Spleen (tissue), 11 donors: Measurements from ENCODE around the gene TOP3B. TPM values are rescaled to one million over a fixed set of nuclear protein-coding genes. Genes with fewer than 3 reads are reported as not detected.

Source experiments
- DNase-seq: peaks from one replicate; pipeline ENCODE4 v3.0.0-alpha.2; 2020
- H3K27ac ChIP-seq, 8 donors: fragments of 200-600 bp; sonication (generic) in 7 of 8; 1 replicate in 4 of 8; 2 replicates in 4 of 8; pipeline versions ENCODE4 v1.5.0 to v1.8.0; 2016 to 2021; ENCODE audit warnings: inconsistent platforms in 4 of 8, mild to moderate bottlenecking in 4 of 8, moderate library complexity in 1 of 8
- H3K27me3 ChIP-seq, 7 donors: fragments of 200-600 bp; sonication (generic) in 6 of 7; replicated peaks in 1 of 7; 1 replicate in 4 of 7; 2 replicates in 3 of 7; pipeline versions ENCODE4 v1.5.0 to v1.8.0; 2016 to 2021; ENCODE audit warnings: inconsistent platforms in 3 of 7, mild to moderate bottlenecking in 1 of 7
- H3K36me3 ChIP-seq, 6 donors: fragments of 200-600 bp; sonication (generic) in 5 of 6; 1 replicate in 4 of 6; 2 replicates in 2 of 6; pipeline versions ENCODE4 v1.5.0 to v1.8.0; 2016 to 2021; ENCODE audit warnings: inconsistent platforms in 2 of 6
- H3K4me1 ChIP-seq, 6 donors: fragments of 200-600 bp; sonication (generic) in 5 of 6; 1 replicate in 3 of 6; 2 replicates in 3 of 6; pipeline versions ENCODE4 v1.5.0 to v1.8.0; 2016 to 2021; ENCODE audit warnings: inconsistent platforms in 3 of 6
- H3K4me3 ChIP-seq, 8 donors: fragments of 200-600 bp; sonication (generic) in 7 of 8; 1 replicate in 4 of 8; 2 replicates in 4 of 8; pipeline versions ENCODE4 v1.5.0 to v1.8.0; 2016 to 2021; ENCODE audit warnings: inconsistent platforms in 4 of 8, mild to moderate bottlenecking in 4 of 8, moderate library complexity in 2 of 8
- H3K9me3 ChIP-seq, 8 donors: fragments of 200-600 bp; sonication (generic) in 7 of 8; 1 replicate in 4 of 8; 2 replicates in 4 of 8; pipeline versions ENCODE4 v1.5.0 to v1.8.0; 2016 to 2021; ENCODE audit warnings: inconsistent platforms in 4 of 8
- CTCF ChIP-seq, 11 experiments: fragments of 200-600 bp in 7 of 11; fragments of 450-650 bp in 4 of 11; sonication (generic) in 4 of 11; IDR thresholded peaks in 8 of 11; conservative IDR thresholded peaks in 3 of 11; 1 replicate in 7 of 11; 2 replicates in 4 of 11; pipeline versions ENCODE4 v1.4.0 to v1.8.0; 2016 to 2021; ENCODE audit warnings: antibody characterized with exemption in 11 of 11, inconsistent platforms in 4 of 11, mild to moderate bottlenecking in 1 of 11
- POLR2A ChIP-seq, 3 donors: fragments of 450-650 bp; IDR thresholded peaks; one replicate each; pipeline ENCODE4 v1.5.1; 2017; ENCODE audit warnings: antibody characterized with exemption in 3 of 3, mild to moderate bottlenecking in 1 of 3
- POLR2AphosphoS5 ChIP-seq, 3 donors: sonication (generic); formaldehyde crosslinking; IDR thresholded peaks; one replicate each; pipeline ENCODE4 v1.5.1; 2017; ENCODE audit warnings: antibody characterized with exemption in 3 of 3
- WGBS, 5 donors: extraction: QIAGEN DNeasy Blood & Tissue Kit in 3 of 5; methylation state at CpG; one replicate each; pipeline versions ENCODE4 v1.1.5 to v1.1.7; 2013 to 2018; 5-methylcytosine and 5-hydroxymethylcytosine counted together
- intact Hi-C: fragments of 100-400 bp; cut with DNase I; formaldehyde crosslinking; loops from one replicate; pipeline ENCODE4 v1.15.0; 2023; ENCODE audit warnings: low total_unique reads
- polyA plus RNA-seq, 3 donors: library from polyadenylated mRNA; stranded (reverse); fragments of 200-250 nt; gene quantifications; one replicate each; pipeline ENCODE4 v1.2.1, GENCODE V29; 2013
- total RNA-seq, 7 donors: library from RNA; depleted of rRNA in 3 of 7; stranded (reverse); fragments of >200 nt in 3 of 7; fragmentation: NEBNext Ultra II Directional in 4 of 7; extraction: Animal tissue kit (Norgen Biotek cat#: 25700) in 4 of 7; gene quantifications; one replicate each; pipeline versions ENCODE4 v1.1.0 to v1.2.1, GENCODE V29; 2016 to 2021
- donor health status: healthy with polysubstance abuse.
- donor health status: DM: no; HTN: no; CAD: no; lungs with moderate emphysema.
- donor health status: DM: no; HTN: no; CAD: no.
- donor health status: Bipolar disorder and iron deficiency.
- donor health status: healthy.
- donor health status: DM: no; HTN: no; CAD: no.
- donor health status: DM: yes; HTN: yes; CAD: no.

TOP3B gene
- total and polyA plus RNA-seq, 10 donors = 12.6 to 66.4 (median 46.7) TPM

GRCh38 chr22:21949948-21950347 lies 32.6 kb downstream of the TOP3B start:
- Histone ChIP-seq H3K9me3 (no peaks in the 10 kb centered on the region), H3K27ac (peak overlapping the region; percentile 53 to 95 (median 88)), H3K4me3 (peak overlapping the region in 1 of 8 donors; percentile 84), H3K36me3 (peaks cover 0 to 15% (median 13%) of the 10 kb centered on the region in 6 donors), H3K4me1 (peaks cover 21 to 82% (median 68%) of the 10 kb centered on the region in 6 donors), H3K27me3 (no peaks in the 10 kb centered on the region)
- WGBS, 5 donors = 54 to 96% (median 76%) methylated on average over 1 of the region's 1 CpG
- intact Hi-C loops = loop anchor here (5.0 kb wide), 1 partner anchor 238 kb away; no protein-coding TSS in a partner anchor
- TF ChIP-seq CTCF (IDR thresholded peaks at IDR 0.05 in 8 of 11, conservative IDR thresholded peaks at IDR 0.05 in 3 of 11) (no peak), POLR2A (IDR thresholded peaks at IDR 0.05) (no peak), POLR2AphosphoS5 (IDR thresholded peaks at IDR 0.05) (no peak)
- peak; percentile 64 for DNase-seq

- Histone ChIP-seq H3K4me1 (peaks cover 21 to 86% (median 71%) of the 10 kb centered on the region in 6 donors), H3K27me3 (no peaks in the 10 kb centered on the region), H3K9me3 (no peaks in the 10 kb centered on the region), H3K36me3 (peaks cover 0 to 19% (median 17%) of the 10 kb centered on the region in 6 donors), H3K4me3 (peak overlapping the region in 1 of 8 donors; percentile 84), H3K27ac (peak overlapping the region; percentile 53 to 95 (median 88))
- peak in 1 of 3 donors; percentile 20 for TF ChIP-seq POLR2AphosphoS5 (IDR thresholded peaks at IDR 0.05)
- no peak for TF ChIP-seq CTCF (IDR thresholded peaks at IDR 0.05 in 8 of 11, conservative IDR thresholded peaks at IDR 0.05 in 3 of 11)
- WGBS, 5 donors = 68 to 93% (median 76%) methylated on average over 3 to 8 of the region's 8 CpGs
- DNase-seq = peak; percentile 74
- intact Hi-C loops = no loop called here
Measured at GRCh38 chr22:21949569-21949918, 33.0 kb downstream of the TOP3B start.

GRCh38 chr22:21948824-21949568 lies 33.6 kb downstream of the TOP3B start:
- Histone ChIP-seq H3K9me3 (no peaks in the 10 kb centered on the region), H3K4me3 (peak overlapping the region in 1 of 8 donors; percentile 84), H3K27me3 (no peaks in the 10 kb centered on the region), H3K27ac (peak overlapping the region; percentile 53 to 95 (median 88)), H3K36me3 (peaks cover 0 to 24% (median 20%) of the 10 kb centered on the region in 6 donors), H3K4me1 (peaks cover 21 to 91% (median 77%) of the 10 kb centered on the region in 6 donors)
- TF ChIP-seq POLR2A (IDR thresholded peaks at IDR 0.05) (no peak), POLR2AphosphoS5 (IDR thresholded peaks at IDR 0.05) (peak in 1 of 3 donors; percentile 62)
- 55 to 68% (median 57%) methylated on average over 6 to 7 of the region's 7 CpGs for WGBS, 5 donors
- DNase-seq = peak; percentile 64
- intact Hi-C loops = no loop called here

GRCh38 chr22:21948390-21948789 lies 34.2 kb downstream of the TOP3B start:
- H3K27ac ChIP-seq = peak overlapping the region in 5 of 8 donors; percentile 61 to 95 (median 94)
- no peak for TF ChIP-seq CTCF (IDR thresholded peaks at IDR 0.05 in 8 of 11, conservative IDR thresholded peaks at IDR 0.05 in 3 of 11)
- TF ChIP-seq POLR2A (IDR thresholded peaks at IDR 0.05) = no peak
- no peak for TF ChIP-seq POLR2AphosphoS5 (IDR thresholded peaks at IDR 0.05)
- no peak overlapping the region for H3K4me3 ChIP-seq
- no peaks in the 10 kb centered on the region for H3K27me3 ChIP-seq
- WGBS, 5 donors = 65 to 71% (median 70%) methylated on average over 7 to 8 of the region's 8 CpGs
- DNase-seq = peak; percentile 63
- peaks cover 0 to 30% (median 23%) of the 10 kb centered on the region in 6 donors for H3K36me3 ChIP-seq
- intact Hi-C loops = no loop called here
- H3K4me1 ChIP-seq = peaks cover 21 to 97% (median 83%) of the 10 kb centered on the region in 6 donors
- H3K9me3 ChIP-seq = no peaks in the 10 kb centered on the region
